ENCODE measurements around the gene EPX. TPM values are rescaled to one million over a fixed set of nuclear protein-coding genes. Genes with fewer than 3 reads are reported as not detected.

The EPX gene
- polyA plus RNA-seq, 1 experiment, result not detected

DNA sequence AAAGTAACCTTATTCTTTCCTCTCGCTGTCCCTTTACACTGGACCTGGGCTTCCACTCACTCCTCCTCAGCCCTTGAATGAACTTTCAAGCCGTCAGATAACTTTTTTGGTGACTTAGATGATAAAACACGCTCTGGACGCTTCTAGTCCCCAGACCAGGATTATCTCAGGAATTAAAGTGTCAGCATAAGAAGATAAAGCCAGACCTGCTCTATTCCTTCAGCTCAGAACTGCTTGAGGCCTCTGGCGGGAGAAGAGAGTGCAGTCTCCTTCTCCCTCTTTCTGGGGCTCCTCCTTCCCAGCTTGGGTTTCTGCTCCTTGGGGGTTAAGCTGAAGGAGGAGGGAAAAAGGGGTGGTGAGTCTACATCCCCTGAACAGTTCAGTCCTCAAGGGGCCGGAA is 52.4 kb downstream of the EPX start:
- Histone ChIP-seq H3K27ac (ENCODE audit: low read depth, low read length) (no peak overlapping the region), H3K4me3 (ENCODE audit: low read depth, low read length) (no peak overlapping the region), H3K27me3 (ENCODE audit: control insufficient read depth, insufficient read depth, low read length) (peaks cover 46% of the 10 kb centered on the region), H3K9me3 (ENCODE audit: control insufficient read depth, insufficient read depth, low read length) (peaks cover 2% of the 10 kb centered on the region; the same call in 1 of the 2 replicates)
- ChIA-PET CTCF (no interaction called here), POLR2A (no interaction called here)
- no peak for DNase-seq (ENCODE audit: low read depth, low spot score)
- TF ChIP-seq, protein P1, sequence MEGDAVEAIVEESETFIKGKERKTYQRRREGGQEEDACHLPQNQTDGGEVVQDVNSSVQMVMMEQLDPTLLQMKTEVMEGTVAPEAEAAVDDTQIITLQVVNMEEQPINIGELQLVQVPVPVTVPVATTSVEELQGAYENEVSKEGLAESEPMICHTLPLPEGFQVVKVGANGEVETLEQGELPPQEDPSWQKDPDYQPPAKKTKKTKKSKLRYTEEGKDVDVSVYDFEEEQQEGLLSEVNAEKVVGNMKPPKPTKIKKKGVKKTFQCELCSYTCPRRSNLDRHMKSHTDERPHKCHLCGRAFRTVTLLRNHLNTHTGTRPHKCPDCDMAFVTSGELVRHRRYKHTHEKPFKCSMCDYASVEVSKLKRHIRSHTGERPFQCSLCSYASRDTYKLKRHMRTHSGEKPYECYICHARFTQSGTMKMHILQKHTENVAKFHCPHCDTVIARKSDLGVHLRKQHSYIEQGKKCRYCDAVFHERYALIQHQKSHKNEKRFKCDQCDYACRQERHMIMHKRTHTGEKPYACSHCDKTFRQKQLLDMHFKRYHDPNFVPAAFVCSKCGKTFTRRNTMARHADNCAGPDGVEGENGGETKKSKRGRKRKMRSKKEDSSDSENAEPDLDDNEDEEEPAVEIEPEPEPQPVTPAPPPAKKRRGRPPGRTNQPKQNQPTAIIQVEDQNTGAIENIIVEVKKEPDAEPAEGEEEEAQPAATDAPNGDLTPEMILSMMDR (IDR thresholded peaks at IDR 0.05; ENCODE audit: low read depth, low read length), result no peak

GRCh38 chr17:58245428-58246103 is 53.0 kb downstream of the EPX start:
- TF ChIP-seq, protein P1 (IDR thresholded peaks at IDR 0.05; ENCODE audit: low read depth, low read length), result no peak
- ChIA-PET POLR2A (no interaction called here), CTCF (no interaction called here)
- H3K4me3 ChIP-seq (ENCODE audit: low read depth, low read length), result no peak overlapping the region
- peaks cover 49% of the 10 kb centered on the region for H3K27me3 ChIP-seq (ENCODE audit: control insufficient read depth, insufficient read depth, low read length)
- H3K9me3 ChIP-seq (ENCODE audit: control insufficient read depth, insufficient read depth, low read length), result peaks cover 2% of the 10 kb centered on the region; the same call in 1 of the 2 replicates
- H3K27ac ChIP-seq (ENCODE audit: low read depth, low read length), result no peak overlapping the region
- DNase-seq (ENCODE audit: low read depth, low spot score), result no peak

GRCh38 chr17:58246104-58246740 is 53.7 kb downstream of the EPX start:
- Histone ChIP-seq H3K9me3 (ENCODE audit: control insufficient read depth, insufficient read depth, low read length) (peaks cover 2% of the 10 kb centered on the region; the same call in 1 of the 2 replicates), H3K27me3 (ENCODE audit: control insufficient read depth, insufficient read depth, low read length) (peaks cover 46% of the 10 kb centered on the region), H3K4me3 (ENCODE audit: low read depth, low read length) (no peak overlapping the region), H3K27ac (ENCODE audit: low read depth, low read length) (no peak overlapping the region)
- CTCF ChIA-PET, result interaction anchor here (1.3 kb wide), 1 partner anchor 8 kb away, joined by 7 read pairs; the partner anchor contains the start of gene LPO
- TF ChIP-seq, protein P1 (IDR thresholded peaks at IDR 0.05; ENCODE audit: low read depth, low read length), result no peak
- no peak for DNase-seq (ENCODE audit: low read depth, low spot score)
- POLR2A ChIA-PET, result no interaction called here

DNA sequence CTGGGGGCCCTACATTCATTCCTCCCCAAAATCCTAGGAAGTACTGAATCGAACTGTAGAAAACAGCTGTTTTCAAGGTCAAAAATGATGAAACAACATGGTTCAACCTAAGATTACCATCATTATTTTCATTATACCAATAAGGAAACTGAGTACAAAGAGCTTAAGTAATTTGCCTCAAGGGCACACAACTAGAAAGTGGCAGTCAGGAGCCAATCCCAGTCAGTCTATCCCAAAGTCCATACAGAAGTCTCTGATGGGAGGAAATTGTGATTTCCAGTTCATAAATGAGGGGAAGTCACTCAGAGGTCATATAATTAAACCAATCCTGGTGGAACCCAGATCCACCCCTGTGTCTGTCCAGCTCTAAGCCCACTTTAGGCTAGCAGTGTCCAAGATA is 54.3 kb downstream of the EPX start:
- Histone ChIP-seq H3K27ac (ENCODE audit: low read depth, low read length) (no peak overlapping the region), H3K9me3 (ENCODE audit: control insufficient read depth, insufficient read depth, low read length) (peaks cover 2% of the 10 kb centered on the region; the same call in 1 of the 2 replicates), H3K27me3 (ENCODE audit: control insufficient read depth, insufficient read depth, low read length) (peaks cover 47% of the 10 kb centered on the region), H3K4me3 (ENCODE audit: low read depth, low read length) (no peak overlapping the region)
- ChIA-PET POLR2A (no interaction called here), CTCF (interaction anchor here (1.3 kb wide), 1 partner anchor 8 kb away, joined by 7 read pairs; the partner anchor contains the start of gene LPO)
- no peak for DNase-seq (ENCODE audit: low read depth, low spot score)
- TF ChIP-seq, protein P1 (IDR thresholded peaks at IDR 0.05; ENCODE audit: low read depth, low read length), result no peak
